ENCODE measurements around the gene FAM210A. TPM values are rescaled to one million over a fixed set of nuclear protein-coding genes. Genes with fewer than 3 reads are reported as not detected.

Gene FAM210A
- total and polyA plus RNA-seq, 9 of the 15 experiments (the other 6 are each of a cell fraction or from before 2014, with no cell fraction given) = 8.3 to 41.7 (median 19.1) TPM

- FAIRE-seq (no peak), ATAC-seq (no peak), DNase-seq (ENCODE audit: extremely low read depth in 1 of 4, low spot score in 3 of 4) (no peak)
- TF ChIP-seq RAD21 (CRISPR knock-in tag; conservative IDR thresholded peaks at IDR 0.05 in 1 of 2, IDR thresholded peaks at IDR 0.05 in 1 of 2) (no peak), ZKSCAN1 (IDR thresholded peaks at IDR 0.05; ENCODE audit: low read depth, low read length) (no peak), NFE2 (IDR thresholded peaks at IDR 0.05; ENCODE audit: low read depth) (no peak)
- no peak overlapping the region for H3K4me2 ChIP-seq (ENCODE audit: insufficient read depth, low read length)
- no peak overlapping the region for H3K4me3 ChIP-seq
- no peaks in the 10 kb centered on the region for H3K27me3 ChIP-seq (ENCODE audit: control insufficient read depth in 2 of 2, insufficient read depth in 2 of 2, low read length in 2 of 2)
- in situ Hi-C loops (cut with MboI) = no loop called here
- H3K9ac ChIP-seq (ENCODE audit: insufficient read depth in 1 of 2, low read depth in 2 of 2, low read length in 2 of 2) = no peak overlapping the region
- intact Hi-C loops (cut with micrococcal nuclease) = no loop called here
- POLR2A ChIA-PET = interaction anchor here (0.6 to 1.5 kb wide), 3 partner anchors 30 to 240 kb away, joined by 3 to 4 read pairs (median 4); no protein-coding TSS in a partner anchor
- no TSS peak for BruUV-seq (replicated peaks)
- 100% methylated on average over 1 of the region's 1 CpG for WGBS (ENCODE audit: insufficient coverage, low coverage, missing lambda C conversion rate)
- CTCF ChIA-PET (ENCODE audit: low intra/inter-chr PET ratio) = no interaction called here
- no peaks in the 10 kb centered on the region for H4K20me1 ChIP-seq (replicated peaks; ENCODE audit: control insufficient read depth, insufficient read depth, low read length)
- no peaks in the 10 kb centered on the region for H3K79me2 ChIP-seq (ENCODE audit: control insufficient read depth, insufficient read depth, low read length)
- no peaks in the 10 kb centered on the region for H3K9me1 ChIP-seq (ENCODE audit: control insufficient read depth, insufficient read depth, low read length)
- peaks cover 43% of the 10 kb centered on the region for H3K36me3 ChIP-seq (ENCODE audit: control insufficient read depth, insufficient read depth, low read length)
- H3K4me1 ChIP-seq (replicated peaks in 1 of 2; ENCODE audit: control insufficient read depth in 2 of 2, insufficient read depth in 2 of 2, low read length in 2 of 2) = no peaks in the 10 kb centered on the region
- H2AFZ ChIP-seq (ENCODE audit: low read depth, low read length) = no peak overlapping the region
- no peaks in the 10 kb centered on the region for H3K9me3 ChIP-seq (replicated peaks; ENCODE audit: control insufficient read depth, insufficient read depth, low read depth, low read length)
- H3K27ac ChIP-seq (ENCODE audit: extremely low read depth, low read depth, low read length) = no peak overlapping the region
Observed at GRCh38 chr18:13758622-13759021, 32.3 kb upstream of the FAM210A start.

GRCh38 chr18:13756671-13757070 is 30.3 kb upstream of the FAM210A start:
- H3K36me3 ChIP-seq (ENCODE audit: control insufficient read depth, insufficient read depth, low read length) = peaks cover 50% of the 10 kb centered on the region
- H2AFZ ChIP-seq (ENCODE audit: low read depth, low read length) = no peak overlapping the region
- intact Hi-C loops (cut with micrococcal nuclease) (no loop called here), in situ Hi-C loops (cut with MboI) (no loop called here)
- ChIA-PET POLR2A (interaction anchor here (1.5 kb wide), 1 partner anchor 10 kb away, joined by 3 read pairs; no protein-coding TSS in a partner anchor), CTCF (ENCODE audit: low intra/inter-chr PET ratio) (no interaction called here)
- no peak overlapping the region for H3K4me3 ChIP-seq
- DNase-seq (ENCODE audit: extremely low read depth in 1 of 4, low spot score in 3 of 4) (no peak), ATAC-seq (no peak), FAIRE-seq (no peak)
- no peaks in the 10 kb centered on the region for H3K27me3 ChIP-seq (ENCODE audit: control insufficient read depth in 2 of 2, insufficient read depth in 2 of 2, low read length in 2 of 2)
- no peak overlapping the region for H3K4me2 ChIP-seq (ENCODE audit: insufficient read depth, low read length)
- no peak overlapping the region for H3K9ac ChIP-seq (ENCODE audit: insufficient read depth in 1 of 2, low read depth in 2 of 2, low read length in 2 of 2)
- H4K20me1 ChIP-seq (replicated peaks; ENCODE audit: control insufficient read depth, insufficient read depth, low read length) = no peaks in the 10 kb centered on the region
- no peaks in the 10 kb centered on the region for H3K4me1 ChIP-seq (replicated peaks in 1 of 2; ENCODE audit: control insufficient read depth in 2 of 2, insufficient read depth in 2 of 2, low read length in 2 of 2)
- H3K79me2 ChIP-seq (ENCODE audit: control insufficient read depth, insufficient read depth, low read length) = no peaks in the 10 kb centered on the region
- no peaks in the 10 kb centered on the region for H3K9me3 ChIP-seq (replicated peaks; ENCODE audit: control insufficient read depth, insufficient read depth, low read depth, low read length)
- H3K27ac ChIP-seq (ENCODE audit: extremely low read depth, low read depth, low read length) = no peak overlapping the region
- TF ChIP-seq ZNF609 (CRISPR knock-in tag; IDR thresholded peaks at IDR 0.05; ENCODE audit: borderline replicate concordance) (no peak), PKNOX1 (IDR thresholded peaks at IDR 0.05) (no peak)
- no TSS peak for BruUV-seq (replicated peaks)
- H3K9me1 ChIP-seq (ENCODE audit: control insufficient read depth, insufficient read depth, low read length) = no peaks in the 10 kb centered on the region

Data from K562 (cell line).